GM18498 (cell line): Measurements from ENCODE around the gene RARRES1.
A peak's percentile ranks its signal among the peaks of the same experiment; 100 is the strongest.

Source experiments
- ATAC-seq: cut with Tn5 transposase; IDR thresholded peaks from one replicate; pipeline ENCODE4 v1.9.1; 2021; ENCODE audit warnings: mild to moderate bottlenecking, moderate library complexity; ENCODE audit not compliant: unreplicated experiment

The RARRES1 gene

GRCh38 chr3:158737410-158737809, 5.2 kb upstream of the RARRES1 start:
- ATAC-seq = no peak

GRCh38 chr3:158735296-158736033, 3.2 kb upstream of the RARRES1 start:
- ATAC-seq = no peak

GRCh38 chr3:158733656-158734055, 1.4 kb upstream of the RARRES1 start:
- ATAC-seq = no peak

GRCh38 chr3:158732856-158733200, 571 bp upstream of the RARRES1 start:
- ATAC-seq = no peak

- no peak for ATAC-seq
Observed at GRCh38 chr3:158731486-158731885, 771 bp downstream of the RARRES1 start.

GRCh38 chr3:158728851-158729250, 3.4 kb downstream of the RARRES1 start:
- no peak for ATAC-seq

GRCh38 chr3:158728061-158728377, 4.2 kb downstream of the RARRES1 start:
- no peak for ATAC-seq

- ATAC-seq = peak; percentile 57
Observed at GRCh38 chr3:158727206-158728060, 4.8 kb downstream of the RARRES1 start.

- ATAC-seq = no peak
Observed at GRCh38 chr3:158725348-158726011, 6.8 kb downstream of the RARRES1 start.

GRCh38 chr3:158723991-158724390, 8.3 kb downstream of the RARRES1 start:
- ATAC-seq = no peak

- ATAC-seq = no peak
Observed at GRCh38 chr3:158722108-158722507, 10.1 kb downstream of the RARRES1 start.

GRCh38 chr3:158718490-158719170, 13.6 kb downstream of the RARRES1 start:
- no peak for ATAC-seq

GRCh38 chr3:158717576-158717975, 14.7 kb downstream of the RARRES1 start:
- no peak for ATAC-seq

- ATAC-seq = no peak
Observed at GRCh38 chr3:158713094-158713499, 19.2 kb downstream of the RARRES1 start.

GRCh38 chr3:158712443-158712842, 19.8 kb downstream of the RARRES1 start:
- no peak for ATAC-seq

GRCh38 chr3:158711886-158712285, 20.4 kb downstream of the RARRES1 start:
- ATAC-seq = no peak

GRCh38 chr3:158710601-158711000, 21.7 kb downstream of the RARRES1 start:
- no peak for ATAC-seq

GRCh38 chr3:158709666-158710083, 22.6 kb downstream of the RARRES1 start:
- ATAC-seq = no peak

- no peak for ATAC-seq
Observed at GRCh38 chr3:158703566-158703965, 28.7 kb downstream of the RARRES1 start.

- no peak for ATAC-seq
Observed at GRCh38 chr3:158702815-158703481, 29.3 kb downstream of the RARRES1 start.
